Sigmoid colon (tissue), 7 donors: ENCODE results near the gene ARSI. TPM values are rescaled to one million over a fixed set of nuclear protein-coding genes. Genes with fewer than 3 reads are reported as not detected.

Source experiments
- DNase-seq: peaks from one replicate; pipeline ENCODE4 v3.0.0-alpha.2; 2019
- H3K27ac ChIP-seq, 4 donors: fragments of 200-600 bp; sonication (generic); one replicate each; pipeline ENCODE4 v1.5.1; 2016 to 2019; ENCODE audit warnings: mild to moderate bottlenecking in 1 of 4
- H3K27me3 ChIP-seq, 3 donors: fragments of 200-600 bp; sonication (generic); one replicate each; pipeline ENCODE4 v1.5.1; 2019; ENCODE audit warnings: mild to moderate bottlenecking in 1 of 3
- H3K36me3 ChIP-seq, 4 donors: fragments of 200-600 bp; sonication (generic); one replicate each; pipeline ENCODE4 v1.5.1; 2016 to 2019
- H3K4me1 ChIP-seq, 4 donors: fragments of 200-600 bp; sonication (generic); one replicate each; pipeline ENCODE4 v1.5.1; 2017 to 2019
- H3K4me3 ChIP-seq, 4 donors: fragments of 200-600 bp; sonication (generic); one replicate each; pipeline ENCODE4 v1.5.1; 2017 to 2019; ENCODE audit warnings: mild to moderate bottlenecking in 2 of 4, moderate library complexity in 1 of 4
- H3K9me3 ChIP-seq, 4 donors: fragments of 200-600 bp in 3 of 4; sonication (generic) in 3 of 4; one replicate each; pipeline versions ENCODE4 v1.5.1 to v1.6.1; 2013 to 2019
- EP300 ChIP-seq, 4 donors: sonication (generic); formaldehyde crosslinking; IDR thresholded peaks; one replicate each; pipeline ENCODE4 v1.6.1; 2017; ENCODE audit warnings: antibody characterized with exemption in 4 of 4
- POLR2A ChIP-seq, 2 donors: fragments of 450-650 bp; IDR thresholded peaks; one replicate each; pipeline ENCODE4 v1.6.1; 2016; ENCODE audit warnings: antibody characterized with exemption in 2 of 2, mild to moderate bottlenecking in 2 of 2, moderate library complexity in 2 of 2
- POLR2AphosphoS5 ChIP-seq, 4 donors: sonication (generic); formaldehyde crosslinking; IDR thresholded peaks; one replicate each; pipeline ENCODE4 v1.6.1; 2017; ENCODE audit warnings: antibody characterized with exemption in 4 of 4
- WGBS, 2 donors: extraction: QIAGEN DNeasy Blood & Tissue Kit; methylation state at CpG; one replicate each; pipeline ENCODE4 v1.1.7; 2013; 5-methylcytosine and 5-hydroxymethylcytosine counted together
- intact Hi-C: fragments of 100-400 bp; cut with DNase I; formaldehyde crosslinking; loops from one replicate; pipeline ENCODE4 v1.15.1; 2023
- polyA plus RNA-seq, 3 donors: library from polyadenylated mRNA; stranded (reverse); fragments of 200-250 nt; gene quantifications; one replicate each; pipeline ENCODE4 v1.2.3, GENCODE V29; 2013
- total RNA-seq, 4 donors: library from RNA; depleted of rRNA; stranded (reverse); fragments of >200 nt; gene quantifications; one replicate each; pipeline ENCODE4 v1.1.0, GENCODE V29; 2016
- TF ChIP-seq, protein P1 (sequence below), 4 experiments: fragments of 450-650 bp in 3 of 4; fragments of 200-600 bp in 1 of 4; IDR thresholded peaks; one replicate each; pipeline ENCODE4 v1.5.1; 2016 to 2019; ENCODE audit warnings: antibody characterized with exemption in 4 of 4, mild to moderate bottlenecking in 3 of 4, moderate library complexity in 2 of 4
- donor health status: healthy with polysubstance abuse.
- donor health status: Bipolar disorder and iron deficiency.
- donor health status: healthy.

Gene ARSI
- total and polyA plus RNA-seq, 7 donors, result 0.63 to 3.3 (median 1.5) TPM; not detected in 2

- 94% methylated on average over 11 of the region's 11 CpGs for whole genome bisulfite sequencing, 2 donors
- H3K27ac ChIP-seq, result no peak overlapping the region
Measured at GRCh38 chr5:150338546-150338945, 35.8 kb upstream of the ARSI start.

GRCh38 chr5:150335778-150336177, 33.1 kb upstream of the ARSI start:
- WGBS, 2 donors, result 76 to 80% methylated on average over 4 of the region's 4 CpGs
- H3K27me3 ChIP-seq, result no peaks in the 10 kb centered on the region
- intact Hi-C loops, result no loop called here
- TF ChIP-seq, protein P1, sequence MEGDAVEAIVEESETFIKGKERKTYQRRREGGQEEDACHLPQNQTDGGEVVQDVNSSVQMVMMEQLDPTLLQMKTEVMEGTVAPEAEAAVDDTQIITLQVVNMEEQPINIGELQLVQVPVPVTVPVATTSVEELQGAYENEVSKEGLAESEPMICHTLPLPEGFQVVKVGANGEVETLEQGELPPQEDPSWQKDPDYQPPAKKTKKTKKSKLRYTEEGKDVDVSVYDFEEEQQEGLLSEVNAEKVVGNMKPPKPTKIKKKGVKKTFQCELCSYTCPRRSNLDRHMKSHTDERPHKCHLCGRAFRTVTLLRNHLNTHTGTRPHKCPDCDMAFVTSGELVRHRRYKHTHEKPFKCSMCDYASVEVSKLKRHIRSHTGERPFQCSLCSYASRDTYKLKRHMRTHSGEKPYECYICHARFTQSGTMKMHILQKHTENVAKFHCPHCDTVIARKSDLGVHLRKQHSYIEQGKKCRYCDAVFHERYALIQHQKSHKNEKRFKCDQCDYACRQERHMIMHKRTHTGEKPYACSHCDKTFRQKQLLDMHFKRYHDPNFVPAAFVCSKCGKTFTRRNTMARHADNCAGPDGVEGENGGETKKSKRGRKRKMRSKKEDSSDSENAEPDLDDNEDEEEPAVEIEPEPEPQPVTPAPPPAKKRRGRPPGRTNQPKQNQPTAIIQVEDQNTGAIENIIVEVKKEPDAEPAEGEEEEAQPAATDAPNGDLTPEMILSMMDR (IDR thresholded peaks at IDR 0.05), result no peak
- TF ChIP-seq POLR2AphosphoS5 (IDR thresholded peaks at IDR 0.05) (no peak), POLR2A (IDR thresholded peaks at IDR 0.05) (no peak)
- no peaks in the 10 kb centered on the region for H3K36me3 ChIP-seq
- H3K4me3 ChIP-seq, result no peak overlapping the region
- no peak for DNase-seq
- peaks cover 0 to 7% (median 0%) of the 10 kb centered on the region in 4 donors for H3K4me1 ChIP-seq
- H3K9me3 ChIP-seq, result no peaks in the 10 kb centered on the region
- H3K27ac ChIP-seq, result no peak overlapping the region

More at GRCh38 chr5:150338546-150338945, 35.8 kb upstream of the ARSI start:
- no peaks in the 10 kb centered on the region for H3K27me3 ChIP-seq
- H3K9me3 ChIP-seq, result no peaks in the 10 kb centered on the region
- no peak for TF ChIP-seq EP300 (IDR thresholded peaks at IDR 0.05)
- no peak overlapping the region for H3K4me3 ChIP-seq
- H3K4me1 ChIP-seq, result peaks cover 0 to 7% (median 0%) of the 10 kb centered on the region in 4 donors
- H3K36me3 ChIP-seq, result no peaks in the 10 kb centered on the region
- intact Hi-C loops, result no loop called here
- DNase-seq, result no peak

GRCh38 chr5:150333400-150333799, 30.7 kb upstream of the ARSI start:
- no peaks in the 10 kb centered on the region for H3K27me3 ChIP-seq
- H3K4me3 ChIP-seq, result no peak overlapping the region
- no peaks in the 10 kb centered on the region for H3K36me3 ChIP-seq
- no peaks in the 10 kb centered on the region for H3K9me3 ChIP-seq
- intact Hi-C loops, result no loop called here
- peaks cover 0 to 7% (median 0%) of the 10 kb centered on the region in 4 donors for H3K4me1 ChIP-seq
- DNase-seq, result no peak
- no peak overlapping the region for H3K27ac ChIP-seq
- 84% methylated on average over 5 of the region's 5 CpGs for WGBS, 2 donors
- TF ChIP-seq EP300 (IDR thresholded peaks at IDR 0.05) (no peak), POLR2AphosphoS5 (IDR thresholded peaks at IDR 0.05) (no peak), POLR2A (IDR thresholded peaks at IDR 0.05) (no peak)
- TF ChIP-seq, protein P1 (IDR thresholded peaks at IDR 0.05), result no peak

GRCh38 chr5:150329881-150330876, 27.5 kb upstream of the ARSI start:
- Histone ChIP-seq H3K27me3 (no peaks in the 10 kb centered on the region), H3K27ac (no peak overlapping the region), H3K4me1 (no peaks in the 10 kb centered on the region), H3K9me3 (no peaks in the 10 kb centered on the region), H3K4me3 (no peak overlapping the region), H3K36me3 (no peaks in the 10 kb centered on the region)
- no peak for TF ChIP-seq POLR2AphosphoS5 (IDR thresholded peaks at IDR 0.05)
- WGBS, 2 donors, result 85 to 89% methylated on average over 17 of the region's 17 CpGs
- no peak for DNase-seq
- intact Hi-C loops, result no loop called here

DNA sequence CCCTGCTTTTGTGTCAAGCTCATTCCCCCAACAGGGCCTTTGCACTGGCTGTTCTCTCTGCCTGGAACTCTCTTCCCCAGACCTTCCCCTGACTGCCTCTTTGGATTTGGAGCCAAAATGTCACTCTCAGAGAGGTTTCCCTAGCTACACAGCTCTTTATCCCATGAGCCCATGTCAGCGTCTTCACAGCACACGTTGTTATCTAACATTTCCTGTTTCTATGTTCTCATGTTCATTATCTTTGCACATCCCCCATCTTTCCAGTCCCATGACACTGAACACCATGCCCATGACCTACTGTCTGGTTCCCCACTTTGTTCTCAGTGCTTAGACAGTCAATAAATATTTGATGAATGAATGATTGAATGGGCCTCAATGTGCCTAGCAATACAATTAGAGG, 26.3 kb upstream of the ARSI start:
- no peaks in the 10 kb centered on the region for H3K4me1 ChIP-seq
- no peaks in the 10 kb centered on the region for H3K36me3 ChIP-seq
- DNase-seq, result no peak
- WGBS, 2 donors, result 65 to 74% methylated on average over 2 of the region's 2 CpGs
- H3K4me3 ChIP-seq, result no peak overlapping the region
- no peaks in the 10 kb centered on the region for H3K27me3 ChIP-seq
- TF ChIP-seq, protein P1 (IDR thresholded peaks at IDR 0.05), result no peak
- intact Hi-C loops, result no loop called here
- no peaks in the 10 kb centered on the region for H3K9me3 ChIP-seq
- H3K27ac ChIP-seq, result no peak overlapping the region
